HG03520 (cell line): Measurements from ENCODE around the gene TOR4A.

Experiments used
- ATAC-seq: cut with Tn5 transposase; IDR thresholded peaks from one replicate; pipeline ENCODE4 v1.9.1; 2021; ENCODE audit warnings: mild to moderate bottlenecking, moderate library complexity; ENCODE audit not compliant: unreplicated experiment

TOR4A gene

GRCh38 chr9:137331929-137332328 is 54.4 kb downstream of the TOR4A start:
- ATAC-seq, result no peak
